Suprapubic skin (tissue), 3 donors: ENCODE results near the gene SHISA8.

Experiments used
- CTCF ChIP-seq, 2 donors: fragments of 200-600 bp in 1 of 2; fragments of 450-650 bp in 1 of 2; sonication (generic) in 1 of 2; IDR thresholded peaks; one replicate each; pipeline ENCODE4 v1.5.1; 2016 to 2019; ENCODE audit warnings: antibody characterized with exemption in 2 of 2, mild to moderate bottlenecking in 1 of 2, moderate library complexity in 1 of 2
- POLR2A ChIP-seq, 2 donors: fragments of 450-650 bp; IDR thresholded peaks; one replicate each; pipeline ENCODE4 v1.6.1; 2017; ENCODE audit warnings: antibody characterized with exemption in 2 of 2, mild to moderate bottlenecking in 2 of 2, moderate library complexity in 2 of 2

GRCh38 chr22:41915035-41915785 is at the start of gene SHISA8:
- TF ChIP-seq CTCF (IDR thresholded peaks at IDR 0.05): no peak
- TF ChIP-seq POLR2A (IDR thresholded peaks at IDR 0.05): no peak
